SK-N-MC (cell line): ENCODE data around the gene RNF121.

Experiments
- EZH2 ChIP-seq: fragments of 200-600 bp; sonication (generic); IDR thresholded peaks from one replicate; pipeline ENCODE4 v1.6.1; 2017; ENCODE audit warnings: antibody characterized with exemption
- POLR2AphosphoS5 ChIP-seq: IDR thresholded peaks from 2 replicates; pipeline ENCODE4 v1.6.1; 2012; ENCODE audit warnings: mild to moderate bottlenecking, low read depth, low read length, borderline replicate concordance

DNA sequence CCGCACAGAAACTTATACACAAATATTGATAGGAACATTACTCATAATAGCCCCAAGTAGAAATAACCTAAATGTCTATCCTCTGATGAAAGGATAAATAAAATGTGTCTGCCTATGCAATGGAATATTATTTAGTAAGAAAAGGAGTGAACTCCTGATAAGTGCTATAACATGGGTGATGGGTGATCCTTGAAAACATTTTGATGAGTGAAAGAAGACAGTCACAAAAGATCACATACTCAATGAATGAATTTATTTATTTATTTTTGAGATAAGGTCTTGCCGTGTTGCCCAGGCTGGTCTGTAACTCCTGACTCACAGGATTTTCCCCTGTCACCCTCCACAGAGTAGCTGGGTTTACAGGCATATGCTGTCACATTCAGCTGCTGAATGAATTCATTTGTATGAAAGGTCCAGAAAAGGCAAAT is 17.3 kb downstream of the RNF121 start:
- TF ChIP-seq EZH2, result no peak
- TF ChIP-seq POLR2AphosphoS5, result no peak
